ENCODE measurements around the gene DDX42. TPM values are rescaled to one million over a fixed set of nuclear protein-coding genes. Genes with fewer than 3 reads are reported as not detected.

Gene DDX42
- polyA plus RNA-seq, 1 donor from 2014 or later: 115 TPM

DNA sequence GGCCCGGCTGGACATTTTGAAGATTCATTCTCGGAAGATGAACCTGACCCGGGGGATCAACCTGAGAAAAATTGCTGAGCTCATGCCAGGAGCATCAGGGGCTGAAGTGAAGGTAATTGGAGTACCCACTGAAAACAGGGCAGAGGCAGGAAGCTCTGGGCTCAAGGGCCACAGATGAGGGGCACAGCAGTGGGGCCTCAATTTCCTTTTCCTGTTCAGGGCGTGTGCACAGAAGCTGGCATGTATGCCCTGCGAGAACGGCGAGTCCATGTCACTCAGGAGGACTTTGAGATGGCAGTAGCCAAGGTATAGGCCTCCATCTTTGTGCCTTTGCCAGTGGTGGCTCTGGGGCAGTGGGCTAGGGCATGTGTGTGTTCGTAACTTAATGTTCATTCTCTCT lies 57.5 kb downstream of the DDX42 start:
- Histone ChIP-seq H3K4me2 (ENCODE audit: low read length) (no peak overlapping the region), H3K9me3 (ENCODE audit: low read length) (no peaks in the 10 kb centered on the region), H3K36me3 (ENCODE audit: insufficient read depth, low read length) (no peaks in the 10 kb centered on the region), H4K20me1 (ENCODE audit: insufficient read depth) (no peaks in the 10 kb centered on the region), H3F3A (ENCODE audit: insufficient read depth, low read length, poor library complexity, severe bottlenecking) (peaks cover 4% of the 10 kb centered on the region), H3K79me2 (replicated peaks; ENCODE audit: insufficient read depth, low read length) (peaks cover 21% of the 10 kb centered on the region), H3K9ac (ENCODE audit: low read length) (no peak overlapping the region), H3K27me3 (ENCODE audit: insufficient read depth, low read depth, low read length) (no peaks in the 10 kb centered on the region), H3K9me2 (ENCODE audit: insufficient read depth, low read length) (no peaks in the 10 kb centered on the region), H3K4me3 (ENCODE audit: low read length) (no peak overlapping the region), H3K27ac (ENCODE audit: low read length) (no peak overlapping the region), H2AFZ (ENCODE audit: low read depth, low read length) (no peak overlapping the region)
- TF ChIP-seq TAF1 (IDR thresholded peaks at IDR 0.05; ENCODE audit: low read depth): no peak
- TF ChIP-seq MXI1 (conservative IDR thresholded peaks at IDR 0.05; ENCODE audit: poor library complexity, severe bottlenecking): no peak
- no peak for TF ChIP-seq POLR2AphosphoS5 (IDR thresholded peaks at IDR 0.05)
- TF ChIP-seq, protein P1, sequence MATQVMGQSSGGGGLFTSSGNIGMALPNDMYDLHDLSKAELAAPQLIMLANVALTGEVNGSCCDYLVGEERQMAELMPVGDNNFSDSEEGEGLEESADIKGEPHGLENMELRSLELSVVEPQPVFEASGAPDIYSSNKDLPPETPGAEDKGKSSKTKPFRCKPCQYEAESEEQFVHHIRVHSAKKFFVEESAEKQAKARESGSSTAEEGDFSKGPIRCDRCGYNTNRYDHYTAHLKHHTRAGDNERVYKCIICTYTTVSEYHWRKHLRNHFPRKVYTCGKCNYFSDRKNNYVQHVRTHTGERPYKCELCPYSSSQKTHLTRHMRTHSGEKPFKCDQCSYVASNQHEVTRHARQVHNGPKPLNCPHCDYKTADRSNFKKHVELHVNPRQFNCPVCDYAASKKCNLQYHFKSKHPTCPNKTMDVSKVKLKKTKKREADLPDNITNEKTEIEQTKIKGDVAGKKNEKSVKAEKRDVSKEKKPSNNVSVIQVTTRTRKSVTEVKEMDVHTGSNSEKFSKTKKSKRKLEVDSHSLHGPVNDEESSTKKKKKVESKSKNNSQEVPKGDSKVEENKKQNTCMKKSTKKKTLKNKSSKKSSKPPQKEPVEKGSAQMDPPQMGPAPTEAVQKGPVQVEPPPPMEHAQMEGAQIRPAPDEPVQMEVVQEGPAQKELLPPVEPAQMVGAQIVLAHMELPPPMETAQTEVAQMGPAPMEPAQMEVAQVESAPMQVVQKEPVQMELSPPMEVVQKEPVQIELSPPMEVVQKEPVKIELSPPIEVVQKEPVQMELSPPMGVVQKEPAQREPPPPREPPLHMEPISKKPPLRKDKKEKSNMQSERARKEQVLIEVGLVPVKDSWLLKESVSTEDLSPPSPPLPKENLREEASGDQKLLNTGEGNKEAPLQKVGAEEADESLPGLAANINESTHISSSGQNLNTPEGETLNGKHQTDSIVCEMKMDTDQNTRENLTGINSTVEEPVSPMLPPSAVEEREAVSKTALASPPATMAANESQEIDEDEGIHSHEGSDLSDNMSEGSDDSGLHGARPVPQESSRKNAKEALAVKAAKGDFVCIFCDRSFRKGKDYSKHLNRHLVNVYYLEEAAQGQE (IDR thresholded peaks at IDR 0.05; ENCODE audit: borderline replicate concordance): no peak
- no peak for TF ChIP-seq SMC3 (conservative IDR thresholded peaks at IDR 0.05; ENCODE audit: poor library complexity)
- no peak for TF ChIP-seq EZH2 (IDR thresholded peaks at IDR 0.05; ENCODE audit: borderline replicate concordance, insufficient read depth, low read length, poor library complexity, severe bottlenecking)
- no peak for TF ChIP-seq RAD21 (conservative IDR thresholded peaks at IDR 0.05)
- TF ChIP-seq, protein P2, sequence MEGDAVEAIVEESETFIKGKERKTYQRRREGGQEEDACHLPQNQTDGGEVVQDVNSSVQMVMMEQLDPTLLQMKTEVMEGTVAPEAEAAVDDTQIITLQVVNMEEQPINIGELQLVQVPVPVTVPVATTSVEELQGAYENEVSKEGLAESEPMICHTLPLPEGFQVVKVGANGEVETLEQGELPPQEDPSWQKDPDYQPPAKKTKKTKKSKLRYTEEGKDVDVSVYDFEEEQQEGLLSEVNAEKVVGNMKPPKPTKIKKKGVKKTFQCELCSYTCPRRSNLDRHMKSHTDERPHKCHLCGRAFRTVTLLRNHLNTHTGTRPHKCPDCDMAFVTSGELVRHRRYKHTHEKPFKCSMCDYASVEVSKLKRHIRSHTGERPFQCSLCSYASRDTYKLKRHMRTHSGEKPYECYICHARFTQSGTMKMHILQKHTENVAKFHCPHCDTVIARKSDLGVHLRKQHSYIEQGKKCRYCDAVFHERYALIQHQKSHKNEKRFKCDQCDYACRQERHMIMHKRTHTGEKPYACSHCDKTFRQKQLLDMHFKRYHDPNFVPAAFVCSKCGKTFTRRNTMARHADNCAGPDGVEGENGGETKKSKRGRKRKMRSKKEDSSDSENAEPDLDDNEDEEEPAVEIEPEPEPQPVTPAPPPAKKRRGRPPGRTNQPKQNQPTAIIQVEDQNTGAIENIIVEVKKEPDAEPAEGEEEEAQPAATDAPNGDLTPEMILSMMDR (IDR thresholded peaks at IDR 0.05; ENCODE audit: poor library complexity, severe bottlenecking): no peak
- no peak for TF ChIP-seq EP300 (conservative IDR thresholded peaks at IDR 0.05; ENCODE audit: poor library complexity, severe bottlenecking)

DNA sequence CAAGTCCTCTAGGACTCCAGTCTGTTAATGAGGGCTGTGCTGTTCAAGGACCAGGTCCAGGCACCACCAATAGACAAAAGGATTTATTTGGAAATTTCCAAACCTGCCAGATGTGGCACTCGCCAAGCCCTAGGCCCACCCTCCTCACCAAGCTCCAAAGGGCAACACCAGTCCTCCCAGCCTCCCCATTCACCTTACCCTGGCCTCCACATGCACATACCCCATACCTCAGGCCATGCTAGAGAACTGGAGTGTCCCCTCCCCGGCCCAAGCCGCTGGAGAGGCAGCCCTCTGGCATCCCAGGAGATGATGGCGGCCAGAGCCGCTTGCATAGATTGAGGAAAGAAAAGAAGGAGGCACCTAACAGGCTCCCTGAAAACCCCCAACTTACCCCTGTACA lies 58.0 kb downstream of the DDX42 start:
- H3K4me3 ChIP-seq (ENCODE audit: low read length): no peak overlapping the region
- H3F3A ChIP-seq (ENCODE audit: insufficient read depth, low read length, poor library complexity, severe bottlenecking): peaks cover 4% of the 10 kb centered on the region
- no peak for TF ChIP-seq SMC3 (conservative IDR thresholded peaks at IDR 0.05; ENCODE audit: poor library complexity)
- TF ChIP-seq RAD21 (conservative IDR thresholded peaks at IDR 0.05): no peak
- TF ChIP-seq EP300 (conservative IDR thresholded peaks at IDR 0.05; ENCODE audit: poor library complexity, severe bottlenecking): no peak
- TF ChIP-seq TAF1 (IDR thresholded peaks at IDR 0.05; ENCODE audit: low read depth): no peak
- TF ChIP-seq EZH2 (IDR thresholded peaks at IDR 0.05; ENCODE audit: borderline replicate concordance, insufficient read depth, low read length, poor library complexity, severe bottlenecking): no peak
- no peak for TF ChIP-seq MXI1 (conservative IDR thresholded peaks at IDR 0.05; ENCODE audit: poor library complexity, severe bottlenecking)
- TF ChIP-seq, protein P2 (IDR thresholded peaks at IDR 0.05; ENCODE audit: poor library complexity, severe bottlenecking): no peak
- TF ChIP-seq, protein P1 (IDR thresholded peaks at IDR 0.05; ENCODE audit: borderline replicate concordance): no peak
- no peak for TF ChIP-seq POLR2AphosphoS5 (IDR thresholded peaks at IDR 0.05)
- peaks cover 21% of the 10 kb centered on the region for H3K79me2 ChIP-seq (replicated peaks; ENCODE audit: insufficient read depth, low read length)
- H3K36me3 ChIP-seq (ENCODE audit: insufficient read depth, low read length): no peaks in the 10 kb centered on the region
- H3K9me2 ChIP-seq (ENCODE audit: insufficient read depth, low read length): no peaks in the 10 kb centered on the region
- H3K27ac ChIP-seq (ENCODE audit: low read length): no peak overlapping the region
- no peak overlapping the region for H2AFZ ChIP-seq (ENCODE audit: low read depth, low read length)
- H3K27me3 ChIP-seq (ENCODE audit: insufficient read depth, low read depth, low read length): no peaks in the 10 kb centered on the region
- H4K20me1 ChIP-seq (ENCODE audit: insufficient read depth): no peaks in the 10 kb centered on the region
- H3K9me3 ChIP-seq (ENCODE audit: low read length): no peaks in the 10 kb centered on the region
- H3K4me2 ChIP-seq (ENCODE audit: low read length): no peak overlapping the region
- H3K9ac ChIP-seq (ENCODE audit: low read length): no peak overlapping the region
